H1 (cell line): ENCODE results near the gene SARNP. TPM values are rescaled to one million over a fixed set of nuclear protein-coding genes. Genes with fewer than 3 reads are reported as not detected.

Experiments
- ATF2 ChIP-seq: IDR thresholded peaks from 2 replicates; pipeline ENCODE4 v1.6.1; 2012; ENCODE audit warnings: low read length, inconsistent platforms
- CHD1 ChIP-seq: IDR thresholded peaks from 2 replicates; pipeline ENCODE4 v1.6.1; 2012; ENCODE audit warnings: low read depth, low read length, improper control_type of control experiment
- EZH2 ChIP-seq: fragments of 200-600 bp; sonication (generic); IDR thresholded peaks from 2 replicates; pipeline ENCODE4 v1.7.1; 2012; ENCODE audit warnings: low read depth, mild to moderate bottlenecking, moderate library complexity, low read length, inconsistent platforms; ENCODE audit not compliant: severe bottlenecking
- KDM4A ChIP-seq: IDR thresholded peaks from one replicate; pipeline ENCODE4 v1.7.1; 2012; ENCODE audit warnings: low read depth, mild to moderate bottlenecking, moderate library complexity, low read length, inconsistent platforms; ENCODE audit not compliant: severe bottlenecking
- NRF1 ChIP-seq: IDR thresholded peaks from 2 replicates; pipeline ENCODE4 v1.6.1; 2011; ENCODE audit warnings: mild to moderate bottlenecking, low read depth, low read length, improper control_type of control experiment
- SIX5 ChIP-seq: IDR thresholded peaks from 2 replicates; pipeline ENCODE4 v1.6.1; 2011; ENCODE audit warnings: mild to moderate bottlenecking, low read depth, low read length
- polyA plus RNA-seq, 7 experiments: library from polyadenylated mRNA; depleted of rRNA in 3 of 7; stranded (reverse) in 5 of 7; unstranded in 2 of 7; fragments of >200 nt in 5 of 7; fragments of 200-250 nt in 2 of 7; gene quantifications; 1 replicate in 5 of 7; 2 replicates in 1 of 7; 4 replicates in 1 of 7; pipeline versions ENCODE4 v1.2.1 to v1.2.3, GENCODE V29; 2011 to 2013; ENCODE audit warnings: missing spikeins in 2 of 7, mixed read lengths in 2 of 7
- total RNA-seq: library from RNA; stranded (reverse); fragmentation: NEBNext Ultra II Directional; extraction: Animal tissue kit (Norgen Biotek cat#: 25700); gene quantifications from 2 replicates; pipeline ENCODE4 v1.2.1, GENCODE V29; 2021
- TF ChIP-seq, protein P1 (sequence below): fragments of 300-600 bp; sonication (generic); IDR thresholded peaks from 2 replicates; pipeline ENCODE4 v1.7.1; 2012; ENCODE audit warnings: low read length, moderate library complexity, mild to moderate bottlenecking, inconsistent platforms; ENCODE audit not compliant: insufficient replicate concordance

Gene SARNP
- total and polyA plus RNA-seq, 2 of the 8 experiments (the other 6 are each of a cell fraction or from before 2014, with no cell fraction given): 114 to 226 TPM

DNA sequence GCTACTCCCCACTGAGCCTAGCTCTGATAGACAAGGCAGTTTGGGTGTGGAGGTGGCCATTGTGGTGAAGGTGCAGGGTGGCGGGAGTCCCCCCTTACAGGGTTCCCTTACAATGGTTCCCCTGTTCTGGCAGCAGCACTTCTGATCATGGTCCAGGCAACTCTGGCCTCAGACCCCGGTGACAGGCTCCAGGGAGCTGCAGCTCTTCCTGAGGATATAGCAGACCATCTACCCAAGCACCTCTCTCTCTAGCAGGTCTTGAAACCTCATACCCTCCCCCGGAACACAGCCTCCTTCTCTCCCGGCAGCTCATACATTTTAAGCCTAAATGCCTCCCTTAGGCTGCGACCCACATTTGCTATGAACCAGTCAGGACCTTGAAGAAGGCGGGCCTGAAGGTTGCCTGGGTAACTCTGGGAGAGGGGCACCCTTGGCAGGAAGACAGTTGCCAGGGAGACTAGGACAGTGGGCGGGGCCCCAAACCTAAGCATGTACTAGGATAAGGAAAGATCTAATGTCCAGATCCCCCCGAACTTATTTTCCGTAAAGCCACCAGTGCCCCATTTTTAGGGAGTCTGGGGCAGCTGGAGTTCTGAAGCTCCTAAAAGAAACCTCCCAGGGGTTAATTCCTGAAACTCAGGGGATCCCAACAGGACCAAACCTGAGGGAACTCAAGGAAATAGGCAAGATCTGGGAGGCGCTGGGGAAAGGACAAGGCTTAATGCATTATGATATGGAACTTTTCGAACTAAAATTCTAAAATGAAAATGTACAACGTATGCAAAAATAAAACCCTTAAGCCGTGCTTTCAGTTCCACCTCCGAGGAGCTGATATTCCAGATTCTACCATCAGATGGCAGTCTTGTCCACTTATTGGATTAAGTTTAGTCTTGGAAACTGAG is 79.2 kb downstream of the SARNP start (continued):
- TF ChIP-seq ATF2: no peak
- no peak for TF ChIP-seq CHD1
- TF ChIP-seq, protein P1, sequence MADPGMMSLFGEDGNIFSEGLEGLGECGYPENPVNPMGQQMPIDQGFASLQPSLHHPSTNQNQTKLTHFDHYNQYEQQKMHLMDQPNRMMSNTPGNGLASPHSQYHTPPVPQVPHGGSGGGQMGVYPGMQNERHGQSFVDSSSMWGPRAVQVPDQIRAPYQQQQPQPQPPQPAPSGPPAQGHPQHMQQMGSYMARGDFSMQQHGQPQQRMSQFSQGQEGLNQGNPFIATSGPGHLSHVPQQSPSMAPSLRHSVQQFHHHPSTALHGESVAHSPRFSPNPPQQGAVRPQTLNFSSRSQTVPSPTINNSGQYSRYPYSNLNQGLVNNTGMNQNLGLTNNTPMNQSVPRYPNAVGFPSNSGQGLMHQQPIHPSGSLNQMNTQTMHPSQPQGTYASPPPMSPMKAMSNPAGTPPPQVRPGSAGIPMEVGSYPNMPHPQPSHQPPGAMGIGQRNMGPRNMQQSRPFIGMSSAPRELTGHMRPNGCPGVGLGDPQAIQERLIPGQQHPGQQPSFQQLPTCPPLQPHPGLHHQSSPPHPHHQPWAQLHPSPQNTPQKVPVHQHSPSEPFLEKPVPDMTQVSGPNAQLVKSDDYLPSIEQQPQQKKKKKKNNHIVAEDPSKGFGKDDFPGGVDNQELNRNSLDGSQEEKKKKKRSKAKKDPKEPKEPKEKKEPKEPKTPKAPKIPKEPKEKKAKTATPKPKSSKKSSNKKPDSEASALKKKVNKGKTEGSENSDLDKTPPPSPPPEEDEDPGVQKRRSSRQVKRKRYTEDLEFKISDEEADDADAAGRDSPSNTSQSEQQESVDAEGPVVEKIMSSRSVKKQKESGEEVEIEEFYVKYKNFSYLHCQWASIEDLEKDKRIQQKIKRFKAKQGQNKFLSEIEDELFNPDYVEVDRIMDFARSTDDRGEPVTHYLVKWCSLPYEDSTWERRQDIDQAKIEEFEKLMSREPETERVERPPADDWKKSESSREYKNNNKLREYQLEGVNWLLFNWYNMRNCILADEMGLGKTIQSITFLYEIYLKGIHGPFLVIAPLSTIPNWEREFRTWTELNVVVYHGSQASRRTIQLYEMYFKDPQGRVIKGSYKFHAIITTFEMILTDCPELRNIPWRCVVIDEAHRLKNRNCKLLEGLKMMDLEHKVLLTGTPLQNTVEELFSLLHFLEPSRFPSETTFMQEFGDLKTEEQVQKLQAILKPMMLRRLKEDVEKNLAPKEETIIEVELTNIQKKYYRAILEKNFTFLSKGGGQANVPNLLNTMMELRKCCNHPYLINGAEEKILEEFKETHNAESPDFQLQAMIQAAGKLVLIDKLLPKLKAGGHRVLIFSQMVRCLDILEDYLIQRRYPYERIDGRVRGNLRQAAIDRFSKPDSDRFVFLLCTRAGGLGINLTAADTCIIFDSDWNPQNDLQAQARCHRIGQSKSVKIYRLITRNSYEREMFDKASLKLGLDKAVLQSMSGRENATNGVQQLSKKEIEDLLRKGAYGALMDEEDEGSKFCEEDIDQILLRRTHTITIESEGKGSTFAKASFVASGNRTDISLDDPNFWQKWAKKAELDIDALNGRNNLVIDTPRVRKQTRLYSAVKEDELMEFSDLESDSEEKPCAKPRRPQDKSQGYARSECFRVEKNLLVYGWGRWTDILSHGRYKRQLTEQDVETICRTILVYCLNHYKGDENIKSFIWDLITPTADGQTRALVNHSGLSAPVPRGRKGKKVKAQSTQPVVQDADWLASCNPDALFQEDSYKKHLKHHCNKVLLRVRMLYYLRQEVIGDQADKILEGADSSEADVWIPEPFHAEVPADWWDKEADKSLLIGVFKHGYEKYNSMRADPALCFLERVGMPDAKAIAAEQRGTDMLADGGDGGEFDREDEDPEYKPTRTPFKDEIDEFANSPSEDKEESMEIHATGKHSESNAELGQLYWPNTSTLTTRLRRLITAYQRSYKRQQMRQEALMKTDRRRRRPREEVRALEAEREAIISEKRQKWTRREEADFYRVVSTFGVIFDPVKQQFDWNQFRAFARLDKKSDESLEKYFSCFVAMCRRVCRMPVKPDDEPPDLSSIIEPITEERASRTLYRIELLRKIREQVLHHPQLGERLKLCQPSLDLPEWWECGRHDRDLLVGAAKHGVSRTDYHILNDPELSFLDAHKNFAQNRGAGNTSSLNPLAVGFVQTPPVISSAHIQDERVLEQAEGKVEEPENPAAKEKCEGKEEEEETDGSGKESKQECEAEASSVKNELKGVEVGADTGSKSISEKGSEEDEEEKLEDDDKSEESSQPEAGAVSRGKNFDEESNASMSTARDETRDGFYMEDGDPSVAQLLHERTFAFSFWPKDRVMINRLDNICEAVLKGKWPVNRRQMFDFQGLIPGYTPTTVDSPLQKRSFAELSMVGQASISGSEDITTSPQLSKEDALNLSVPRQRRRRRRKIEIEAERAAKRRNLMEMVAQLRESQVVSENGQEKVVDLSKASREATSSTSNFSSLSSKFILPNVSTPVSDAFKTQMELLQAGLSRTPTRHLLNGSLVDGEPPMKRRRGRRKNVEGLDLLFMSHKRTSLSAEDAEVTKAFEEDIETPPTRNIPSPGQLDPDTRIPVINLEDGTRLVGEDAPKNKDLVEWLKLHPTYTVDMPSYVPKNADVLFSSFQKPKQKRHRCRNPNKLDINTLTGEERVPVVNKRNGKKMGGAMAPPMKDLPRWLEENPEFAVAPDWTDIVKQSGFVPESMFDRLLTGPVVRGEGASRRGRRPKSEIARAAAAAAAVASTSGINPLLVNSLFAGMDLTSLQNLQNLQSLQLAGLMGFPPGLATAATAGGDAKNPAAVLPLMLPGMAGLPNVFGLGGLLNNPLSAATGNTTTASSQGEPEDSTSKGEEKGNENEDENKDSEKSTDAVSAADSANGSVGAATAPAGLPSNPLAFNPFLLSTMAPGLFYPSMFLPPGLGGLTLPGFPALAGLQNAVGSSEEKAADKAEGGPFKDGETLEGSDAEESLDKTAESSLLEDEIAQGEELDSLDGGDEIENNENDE: no peak
- no peak for TF ChIP-seq NRF1
- no peak for TF ChIP-seq SIX5
- no peak for TF ChIP-seq KDM4A
- no peak for TF ChIP-seq EZH2
